GM04503 (cell line): ENCODE data around the gene FUT7.
"Not testable (repeated sequence)": the region's sequence is repeated elsewhere in the genome, so short reads cannot be mapped to it uniquely, and the experiment has no call there.

ENCODE experiments used
- DNase-seq: peaks from one replicate; pipeline ENCODE4 v3.0.0-alpha.2; 2012; ENCODE audit warnings: low read depth

The FUT7 gene

DNA sequence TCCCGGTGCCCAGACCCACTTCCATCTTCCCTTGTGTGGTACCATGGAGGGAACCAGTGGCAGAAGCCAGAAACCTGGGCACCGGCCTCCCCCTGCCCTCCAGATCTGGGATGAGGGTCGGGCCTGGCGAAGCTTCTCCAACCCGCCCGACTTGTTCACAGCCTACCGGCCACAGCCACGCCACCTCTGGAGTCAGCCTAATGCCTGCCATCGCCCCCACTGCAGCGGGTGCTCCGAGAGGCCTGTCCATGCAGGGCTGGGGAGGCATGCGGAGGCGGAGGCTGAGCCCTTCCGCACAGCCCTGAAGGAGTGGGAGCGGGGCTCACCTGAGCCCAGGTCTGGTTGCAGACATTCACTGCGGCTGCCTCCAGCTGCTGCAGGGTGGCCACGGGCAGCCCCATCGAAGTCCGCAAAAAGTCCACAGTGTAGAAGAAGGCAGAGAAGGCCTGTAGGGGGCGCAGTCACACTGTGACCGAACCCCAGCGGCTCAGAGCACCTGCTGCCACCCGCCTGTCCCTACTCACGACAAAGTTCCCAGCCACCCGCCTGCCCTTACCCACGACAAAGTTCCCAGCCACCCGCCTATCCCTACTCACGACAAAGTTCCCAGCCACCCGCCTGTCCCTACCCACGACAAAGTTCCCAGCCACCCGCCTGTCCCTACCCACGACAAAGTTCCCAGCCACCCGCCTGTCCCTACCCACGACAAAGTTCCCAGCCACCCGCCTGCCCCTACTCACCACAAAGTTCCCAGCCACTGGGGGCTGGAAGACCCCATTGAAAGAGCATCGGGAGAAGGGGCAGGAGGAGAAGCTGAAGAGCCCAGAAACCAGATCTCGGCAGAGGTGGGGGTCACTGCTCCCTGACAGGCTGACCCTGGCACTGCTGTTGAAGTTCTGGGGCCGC lies 17.9 kb upstream of the FUT7 start:
- no peak for DNase-seq

DNA sequence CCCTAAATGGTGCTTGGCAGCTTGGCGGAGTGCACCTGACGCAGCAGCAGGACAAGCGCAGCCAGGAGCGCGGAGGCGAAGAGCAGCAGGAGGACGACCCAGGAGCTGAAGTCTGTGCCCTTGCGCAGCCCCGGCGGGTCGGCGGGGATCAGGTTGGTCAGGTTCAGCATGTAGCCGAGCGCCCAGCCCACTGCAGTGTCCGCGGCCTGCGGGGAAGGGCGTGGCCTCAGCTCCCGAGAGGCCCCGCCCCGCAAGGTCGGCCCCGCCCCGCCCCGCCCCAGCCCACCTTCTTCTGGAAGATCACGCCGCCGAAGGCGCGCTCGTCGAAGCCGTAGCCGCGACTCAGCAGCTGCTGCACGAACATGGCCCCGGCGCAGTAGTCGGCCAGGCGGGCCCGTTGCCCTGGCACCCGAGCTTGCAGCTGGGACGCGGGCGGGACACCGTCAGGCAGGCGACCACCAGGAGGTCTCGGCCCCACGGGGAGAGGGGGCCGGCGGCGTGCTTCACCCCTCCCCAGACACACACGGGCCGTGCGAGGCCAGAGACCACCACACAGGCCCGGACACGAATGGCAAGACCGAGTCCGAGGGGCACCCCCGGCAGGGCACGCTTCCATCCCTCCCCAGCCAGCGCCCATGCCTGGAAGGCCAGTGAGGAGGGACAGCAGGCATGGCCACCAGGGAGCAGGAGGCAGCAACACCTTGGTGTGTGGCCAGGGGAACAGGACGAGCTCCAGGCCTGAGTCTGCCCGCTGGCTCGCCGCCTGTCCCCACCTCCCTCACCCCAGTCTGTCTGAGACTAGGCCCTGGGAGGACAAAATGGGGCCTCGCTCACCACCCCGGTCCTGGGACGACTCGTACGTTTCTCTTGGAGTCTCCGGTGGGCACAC lies 17.0 kb upstream of the FUT7 start:
- no peak for DNase-seq

DNA sequence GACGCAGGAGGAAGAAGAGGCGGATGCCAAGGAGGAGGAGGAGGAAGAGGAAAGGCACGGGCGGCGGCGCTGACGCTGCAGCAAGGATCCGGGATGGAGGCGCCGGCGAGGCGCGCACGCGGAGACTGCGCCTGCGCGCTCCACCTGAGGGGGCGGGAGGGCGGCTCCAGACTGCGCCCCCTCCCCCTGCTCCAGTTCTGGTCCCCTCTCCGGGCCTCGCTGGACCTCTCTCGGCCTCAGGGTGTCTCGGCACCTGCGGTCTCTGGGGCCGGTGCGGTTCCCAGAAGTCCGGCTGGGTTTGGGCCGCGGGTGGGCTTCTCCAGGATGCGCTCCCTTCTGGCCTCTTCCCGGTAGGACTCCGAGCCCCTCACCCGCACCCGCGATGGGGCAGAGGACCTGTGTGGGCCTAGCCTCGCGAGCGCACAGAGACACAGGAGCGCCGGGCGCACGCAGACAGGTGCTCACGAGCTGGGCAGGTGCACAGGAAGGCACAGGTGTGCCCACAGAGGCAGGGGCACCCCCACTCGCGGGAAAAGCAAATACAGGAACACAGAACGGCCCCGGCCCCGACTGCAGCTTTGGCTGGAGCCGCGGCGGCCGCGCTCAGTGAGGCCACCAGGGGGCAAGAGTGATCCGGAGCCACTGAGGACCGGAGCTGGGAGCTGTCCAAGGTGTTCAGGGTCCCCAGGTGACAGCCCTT lies 14.3 kb upstream of the FUT7 start, which contains the start of gene NPDC1:
Gene NPDC1, minus strand, starts transcription at position 90 of the 700 bp plus-strand sequence. CDS start 188 bp downstream, outside the sequence.
- DNase-seq = no peak

DNA sequence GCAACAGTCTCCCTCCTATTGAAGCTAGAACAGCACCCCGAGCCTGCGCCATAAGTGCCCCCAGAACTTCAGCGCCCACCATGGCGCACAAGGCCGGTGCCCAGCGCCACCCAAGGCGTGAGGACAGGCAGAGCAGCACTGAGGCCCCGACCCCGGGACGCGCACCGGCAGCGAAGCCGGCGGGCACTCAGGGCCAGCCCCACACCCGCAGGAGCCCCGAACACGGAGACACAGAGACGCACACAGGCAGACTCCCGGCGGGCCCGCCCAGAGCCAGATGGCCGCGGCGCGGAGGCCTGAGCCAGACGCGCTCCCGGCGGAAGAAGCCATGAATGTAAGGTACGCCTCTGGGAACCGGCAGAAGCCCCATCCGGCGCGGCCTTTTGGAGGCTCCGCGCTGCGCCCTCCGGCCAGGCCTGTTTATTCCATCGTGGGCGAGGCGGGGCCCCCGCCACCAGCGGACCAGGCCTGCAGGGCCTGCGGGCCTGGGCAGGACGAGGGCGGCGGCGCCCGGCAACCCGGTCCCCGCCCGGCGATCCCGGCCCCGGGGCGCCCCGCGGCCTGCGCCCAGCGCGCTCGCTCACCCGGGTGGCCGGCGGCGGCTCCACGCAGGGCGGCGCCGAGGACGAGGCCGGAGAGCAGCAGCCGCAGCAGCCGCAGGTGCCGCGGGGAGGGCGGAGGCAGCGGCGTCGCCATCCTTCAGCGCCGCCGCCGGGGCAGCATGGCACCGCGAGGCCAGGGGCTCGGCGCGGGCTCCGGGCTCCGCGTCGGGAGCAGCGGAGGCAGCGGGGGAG lies 13.6 kb upstream of the FUT7 start:
- DNase-seq = no peak

DNA sequence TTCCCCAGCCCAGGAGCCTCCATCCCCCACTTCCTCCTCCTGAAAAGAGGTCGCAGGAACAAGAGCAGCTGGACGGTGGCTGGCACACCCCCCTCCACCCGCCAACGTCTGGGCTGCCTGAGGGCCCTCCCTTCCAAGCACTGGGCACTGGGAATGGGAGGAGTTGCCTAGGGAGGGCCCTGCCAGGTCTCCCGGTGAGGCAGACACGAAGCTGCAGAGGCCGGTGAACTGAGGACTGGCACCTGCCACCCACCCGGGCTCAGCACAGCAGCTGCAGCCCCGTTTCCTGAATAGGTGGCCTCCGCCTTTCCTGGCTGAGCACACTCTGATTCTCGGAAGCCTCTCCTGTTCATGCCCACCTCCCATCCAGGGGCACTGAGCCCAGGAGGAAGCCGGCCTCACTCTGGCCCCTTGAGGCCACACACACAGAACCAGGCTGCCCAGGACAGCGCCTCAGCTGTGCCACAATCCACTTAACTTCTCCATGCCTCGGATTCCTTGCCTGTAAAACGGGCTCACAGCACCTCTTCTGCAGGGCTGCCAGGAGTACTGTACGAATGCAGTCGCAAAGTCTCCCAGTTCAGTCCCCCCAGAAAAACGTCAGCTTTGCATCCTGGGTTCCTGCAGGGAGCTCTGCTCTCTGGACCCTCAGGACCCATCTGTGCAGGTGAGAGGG lies 12.8 kb upstream of the FUT7 start:
- no peak for DNase-seq

DNA sequence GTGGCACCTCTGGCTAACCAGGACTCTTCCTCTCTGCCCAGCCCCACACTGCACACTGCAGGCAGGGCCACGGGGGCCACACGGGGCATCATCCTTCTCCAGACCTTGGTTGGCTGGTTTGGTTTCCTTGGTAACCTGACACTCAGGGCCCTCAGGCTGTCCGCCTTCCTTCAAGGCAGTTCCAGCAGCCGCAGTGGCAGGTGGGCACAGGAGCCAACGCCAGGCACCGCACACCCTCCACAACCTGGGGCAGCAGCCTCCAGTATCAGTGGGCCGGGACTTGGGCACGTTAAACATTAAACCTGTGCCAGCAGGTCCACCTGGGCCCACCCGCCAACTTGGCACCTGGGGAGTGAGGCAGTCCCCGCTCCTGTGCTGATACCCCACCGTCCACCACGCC lies 12.1 kb upstream of the FUT7 start:
- no peak for DNase-seq

DNA sequence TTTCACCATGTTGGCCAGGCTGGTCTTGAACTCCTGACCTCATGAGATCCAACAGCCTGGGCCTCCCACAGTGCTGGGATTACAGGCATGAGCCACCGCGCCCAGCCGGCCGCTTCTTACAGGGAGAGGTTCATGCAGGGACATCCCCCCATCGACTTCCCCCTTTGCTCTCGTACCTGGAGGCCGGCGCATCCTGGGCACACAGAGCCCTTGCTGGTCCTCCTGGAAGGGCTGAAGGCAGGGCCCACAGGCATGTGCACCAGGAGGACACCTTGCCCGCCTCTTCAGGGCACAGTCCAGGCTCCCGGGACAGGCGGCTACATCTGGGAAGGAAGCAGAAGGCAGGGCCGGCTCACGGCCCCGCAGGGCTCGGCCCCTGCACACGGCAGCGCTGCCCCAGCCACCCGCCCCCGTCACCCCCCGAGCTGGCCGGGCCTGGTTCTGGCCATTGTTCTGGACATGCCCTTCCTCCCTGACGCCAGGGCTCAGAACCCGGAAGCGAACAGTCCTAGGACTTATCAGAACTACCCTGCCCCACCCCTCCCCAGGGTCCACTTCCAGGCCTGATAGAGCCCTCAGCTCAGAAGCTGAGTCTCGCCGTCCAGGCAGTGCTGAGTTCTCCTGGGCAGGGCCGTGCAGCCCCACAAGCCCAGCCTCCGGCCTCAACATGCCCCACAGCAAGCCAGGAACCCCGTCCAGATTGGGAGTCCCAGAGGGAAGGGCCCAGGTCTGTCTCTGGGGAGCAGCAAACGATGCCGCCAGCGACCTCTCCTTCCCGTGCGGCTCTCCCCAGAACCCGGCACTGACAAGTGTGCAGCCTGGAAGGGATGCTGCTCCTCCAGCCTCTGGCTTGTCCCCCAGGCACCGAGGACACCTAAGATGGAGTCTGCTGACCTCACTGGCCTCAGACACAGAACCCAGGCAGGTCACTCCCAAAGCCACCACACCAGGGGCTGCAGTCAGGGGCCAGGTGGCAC lies 11.2 kb upstream of the FUT7 start:
- no peak for DNase-seq

DNA sequence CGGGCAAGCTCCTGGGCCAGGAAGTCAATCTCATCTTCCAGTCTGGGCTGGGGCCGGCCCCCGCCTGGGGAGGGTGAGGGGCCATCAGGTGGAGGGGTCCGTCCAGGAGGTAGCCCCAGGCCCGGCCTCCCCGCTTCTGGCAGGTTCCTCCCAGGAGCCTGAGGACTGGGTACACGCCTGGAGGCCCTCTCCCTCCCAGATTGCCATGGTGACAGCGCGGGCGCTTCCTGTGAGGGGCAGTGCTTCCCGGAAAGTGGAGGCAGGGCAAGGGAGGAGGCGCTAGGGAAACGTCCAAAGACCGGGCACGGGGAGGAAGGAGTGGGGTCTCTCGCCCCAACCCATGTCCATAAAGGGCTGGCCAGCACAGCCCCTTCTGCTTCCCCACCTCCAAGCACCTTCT lies 9.2 kb upstream of the FUT7 start:
- DNase-seq = no peak

DNA sequence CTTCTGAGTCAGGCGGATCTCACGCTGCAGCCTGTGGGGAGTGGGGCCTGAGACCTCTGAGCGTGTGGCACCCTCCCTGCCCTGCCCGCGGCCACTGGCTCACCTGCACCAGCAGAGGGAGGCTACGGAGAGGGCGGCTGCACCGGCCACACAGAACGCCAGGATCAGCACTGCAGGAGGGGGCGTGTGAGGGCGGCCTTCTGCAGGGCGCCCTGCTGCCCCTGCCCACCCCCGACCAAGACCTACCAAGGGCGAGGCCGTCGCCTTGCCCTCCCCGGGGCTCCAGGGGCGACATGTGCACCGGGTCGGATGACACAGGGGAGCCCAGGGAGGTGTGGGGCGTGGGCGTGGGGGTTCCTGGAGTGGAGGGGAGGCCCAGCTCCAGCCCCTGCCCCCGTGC lies 8.7 kb upstream of the FUT7 start:
- DNase-seq = no peak

DNA sequence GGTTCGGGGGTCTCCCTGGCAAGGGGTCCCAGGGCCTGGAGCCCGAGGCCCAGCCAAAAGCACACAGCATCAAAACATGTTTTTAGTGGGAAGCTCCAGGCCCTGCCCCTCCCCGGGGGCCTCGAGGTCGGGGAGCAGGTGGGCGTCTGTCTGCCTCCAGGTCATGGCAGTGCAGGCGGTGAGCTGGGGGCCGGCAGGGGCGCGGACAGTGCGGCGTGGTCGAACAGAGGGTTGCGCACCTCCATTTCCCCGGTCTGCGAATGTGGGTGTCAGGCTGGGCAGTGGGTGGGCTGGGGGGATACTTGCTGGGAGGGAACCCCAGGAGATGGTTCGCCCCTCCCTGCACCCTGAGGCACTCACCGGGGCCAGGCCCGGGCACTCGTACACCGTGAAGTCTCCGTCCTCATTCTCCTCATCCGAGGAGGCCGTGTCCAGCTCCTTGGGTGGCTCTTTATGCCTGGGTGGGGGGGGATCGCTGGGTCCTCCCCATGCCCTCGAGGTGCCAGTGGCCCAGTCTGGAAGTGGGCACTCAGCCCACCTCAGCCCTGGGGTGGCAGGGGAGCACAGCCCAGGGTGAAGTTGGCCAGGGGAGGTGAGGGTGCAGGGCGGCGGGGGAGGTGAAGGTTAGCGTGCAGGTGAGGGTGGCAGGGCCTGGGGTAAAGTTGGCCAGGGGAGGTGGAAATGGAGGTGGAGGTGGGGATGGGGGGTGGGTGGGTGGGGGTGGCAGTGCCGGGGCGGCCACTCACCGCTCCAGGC lies 7.9 kb upstream of the FUT7 start:
- no peak for DNase-seq

DNA sequence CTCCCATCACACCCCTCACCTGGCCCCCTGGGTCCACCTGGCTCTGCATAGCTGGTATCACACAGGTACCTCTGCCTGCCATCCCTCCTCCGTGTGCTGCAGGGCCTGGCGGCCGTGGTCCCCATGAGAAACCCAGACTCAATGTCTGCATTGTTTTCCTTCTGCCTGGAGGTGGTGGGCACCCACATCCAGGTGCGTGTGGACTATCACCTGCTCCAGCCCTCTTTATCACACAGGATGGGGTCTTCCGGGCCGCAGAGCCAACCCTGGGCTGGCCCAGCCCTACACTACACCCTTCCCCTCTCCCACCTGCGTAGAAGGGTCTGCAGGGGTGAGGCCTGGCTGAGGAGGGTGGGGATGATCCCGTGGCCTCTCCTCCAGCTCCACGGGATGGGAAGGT lies 7.0 kb upstream of the FUT7 start:
- no peak for DNase-seq

DNA sequence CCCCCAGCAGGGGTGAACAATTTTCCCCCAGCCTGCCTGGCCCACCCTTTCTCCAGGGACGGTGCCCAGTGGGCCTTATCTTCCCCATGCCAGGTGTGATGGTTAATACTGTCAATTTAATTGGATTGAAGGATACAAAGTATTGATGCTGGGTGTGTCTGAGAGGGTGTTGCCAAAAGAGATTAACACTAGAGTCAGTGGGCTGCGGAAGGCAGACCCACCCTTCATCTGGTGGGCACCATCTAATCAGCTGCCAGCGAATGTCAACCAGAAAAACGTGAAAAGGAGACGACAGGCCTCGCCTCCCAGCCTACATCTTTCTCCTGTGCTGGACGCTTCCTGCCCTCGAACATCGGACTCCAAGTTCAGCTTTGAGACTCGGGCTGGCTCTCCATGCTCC lies 5.6 kb upstream of the FUT7 start:
- no peak for DNase-seq

DNA sequence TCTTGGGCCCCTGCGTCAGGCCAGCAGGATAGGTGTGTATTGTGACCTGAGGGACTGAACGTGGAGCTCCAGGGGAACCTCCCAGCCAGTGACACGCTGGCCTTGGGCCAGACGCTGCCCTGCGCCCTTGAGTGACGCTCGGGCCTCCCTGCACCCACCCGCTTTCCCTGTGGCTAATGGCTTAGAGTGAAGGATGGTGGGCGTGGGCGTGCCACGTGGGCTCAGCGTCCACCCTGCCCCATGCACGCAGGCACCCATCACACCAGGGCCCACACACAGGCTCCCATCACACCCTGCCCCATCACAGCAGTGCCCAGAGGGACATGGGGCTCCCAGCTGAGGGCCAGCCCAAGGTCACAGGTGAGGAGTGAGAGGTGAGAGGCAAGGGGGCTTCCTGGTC lies 5.1 kb upstream of the FUT7 start:
- DNase-seq = no peak

DNA sequence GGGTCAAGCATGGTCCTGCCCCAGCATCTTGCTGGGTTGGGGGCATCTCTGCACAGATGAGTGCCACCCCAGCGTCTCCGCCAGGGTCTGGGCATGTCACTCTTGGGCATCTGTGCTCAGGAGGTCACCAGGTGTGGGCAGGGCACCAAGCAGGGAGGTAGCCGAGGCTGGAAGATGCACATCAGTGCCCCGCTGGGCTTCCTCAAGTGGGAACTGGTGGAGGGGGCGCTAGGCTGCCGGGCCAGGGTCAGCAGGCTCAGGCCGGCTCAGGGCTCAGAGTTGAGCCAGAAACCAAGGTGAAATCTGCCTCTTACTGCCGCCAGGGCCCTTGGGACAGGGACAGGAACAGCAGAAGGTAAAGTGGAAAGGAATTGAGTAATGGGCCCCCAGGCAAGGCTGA lies 4.0 kb upstream of the FUT7 start:
- no peak for DNase-seq

DNA sequence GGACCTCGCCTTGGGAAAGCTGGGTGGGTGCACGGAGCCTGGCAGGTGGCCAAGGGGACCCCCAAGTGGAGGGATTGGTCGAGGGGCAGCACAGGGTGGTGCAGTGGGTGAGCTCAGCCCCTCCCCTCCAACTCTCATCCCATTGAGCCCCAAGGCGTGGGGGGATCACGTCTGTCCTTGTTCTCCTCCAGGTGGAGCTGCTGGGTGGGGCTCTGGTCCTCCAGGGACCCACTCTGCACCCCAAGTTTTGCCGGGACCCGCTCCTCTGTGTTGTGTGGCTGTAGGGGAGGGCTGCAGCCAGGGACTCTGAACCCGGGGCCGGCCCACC lies 3.6 kb upstream of the FUT7 start:
- DNase-seq = no peak

DNA sequence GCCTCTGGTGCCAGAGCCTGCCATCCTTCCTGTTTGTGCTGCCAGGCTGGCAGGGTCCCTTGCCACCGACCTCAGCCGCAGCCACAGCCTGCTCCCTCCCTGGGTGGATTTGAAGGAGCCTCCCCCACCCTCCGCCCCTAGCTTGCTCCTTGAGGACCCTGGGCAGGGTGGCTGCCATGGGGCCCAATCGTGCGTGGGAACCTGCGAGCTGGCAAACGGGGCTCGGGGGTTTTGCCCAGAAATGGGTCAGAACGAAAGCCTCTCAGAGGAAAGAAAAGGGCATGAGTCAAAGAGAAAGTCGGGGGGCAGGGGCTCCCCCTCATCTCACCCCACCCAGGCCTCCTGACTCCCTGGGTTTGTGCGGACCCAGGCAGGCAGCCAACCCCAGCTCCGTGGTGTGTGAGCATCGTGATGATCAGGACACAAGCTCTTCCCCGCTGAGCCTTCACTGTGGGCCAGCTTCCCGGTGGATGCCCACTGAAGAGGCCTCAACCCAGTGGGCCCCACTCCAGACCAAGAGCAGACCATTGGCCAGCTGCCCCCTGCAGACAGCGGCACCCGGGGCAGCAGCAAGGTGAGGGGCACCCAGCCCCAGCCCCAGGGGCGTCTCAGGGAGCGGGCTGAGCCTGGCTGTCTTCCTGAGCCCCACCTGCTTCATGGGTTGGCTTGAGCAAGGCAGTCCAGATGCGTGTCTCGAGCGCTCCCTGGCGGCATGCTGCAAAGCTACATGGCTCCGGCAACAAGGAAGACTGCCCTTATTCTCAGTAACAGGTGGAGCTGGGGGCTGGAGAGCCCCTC lies 3.0 kb upstream of the FUT7 start:
- DNase-seq = no peak

DNA sequence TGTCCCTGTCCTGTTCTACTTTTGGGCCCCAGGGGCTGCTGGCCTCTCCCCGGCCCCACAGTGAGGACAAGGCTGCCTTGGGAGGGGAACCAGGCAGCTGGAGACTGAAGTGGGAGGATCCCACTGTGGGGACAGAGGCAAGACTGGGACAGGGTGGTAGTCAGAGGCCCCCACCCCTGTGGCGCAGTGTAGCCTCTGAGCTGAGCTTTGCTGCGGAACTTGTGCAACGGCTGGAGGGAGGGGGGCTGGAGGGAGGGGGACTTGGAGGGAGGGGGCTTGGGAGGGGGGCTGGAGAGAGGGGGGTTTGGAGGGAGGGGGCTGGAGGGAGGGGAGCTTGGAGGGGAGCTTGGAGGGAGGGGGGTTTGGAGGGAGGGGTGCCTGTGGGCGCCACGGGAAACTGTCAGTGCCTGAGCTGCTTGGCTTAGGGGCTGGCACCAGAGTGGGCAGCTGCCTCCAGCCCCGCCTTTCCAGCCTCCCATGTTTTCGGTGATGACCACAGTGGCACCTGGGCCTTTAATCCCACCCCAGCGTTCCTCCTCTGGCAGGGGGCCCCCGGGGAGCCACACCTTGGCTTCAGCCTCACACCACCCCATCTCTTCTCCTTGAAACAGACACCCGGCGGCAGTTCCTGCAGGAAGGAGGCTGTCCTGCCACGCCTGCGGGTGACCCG lies 2.3 kb upstream of the FUT7 start:
- no peak for DNase-seq

DNA sequence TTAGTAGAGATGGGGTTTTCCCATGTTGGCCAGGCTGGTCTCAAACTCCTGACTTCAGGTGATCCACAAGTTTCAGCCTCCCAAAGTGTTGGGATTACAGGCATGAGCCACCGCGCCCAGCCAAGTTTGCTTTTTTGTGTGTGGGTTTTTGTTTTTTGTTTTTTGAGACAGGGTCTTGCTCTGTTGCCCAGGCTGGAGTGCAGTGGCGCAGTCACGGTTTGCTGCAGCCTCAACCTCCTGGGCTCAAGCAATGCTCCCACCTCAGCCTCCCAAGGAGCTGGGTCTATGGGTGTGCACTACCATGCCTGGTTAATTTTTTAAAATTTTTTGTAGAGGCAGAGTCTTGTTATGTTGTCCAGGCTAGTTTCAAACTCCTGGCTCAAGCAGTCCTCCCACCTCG lies 1.6 kb upstream of the FUT7 start:
- DNase-seq = not testable (repeated sequence)
